Measurements from ENCODE around the gene CCNDBP1.
"Not testable (repeated sequence)": the region's sequence is repeated elsewhere in the genome, so short reads cannot be mapped to it uniquely, and the experiment has no call there.

CCNDBP1 gene

DNA sequence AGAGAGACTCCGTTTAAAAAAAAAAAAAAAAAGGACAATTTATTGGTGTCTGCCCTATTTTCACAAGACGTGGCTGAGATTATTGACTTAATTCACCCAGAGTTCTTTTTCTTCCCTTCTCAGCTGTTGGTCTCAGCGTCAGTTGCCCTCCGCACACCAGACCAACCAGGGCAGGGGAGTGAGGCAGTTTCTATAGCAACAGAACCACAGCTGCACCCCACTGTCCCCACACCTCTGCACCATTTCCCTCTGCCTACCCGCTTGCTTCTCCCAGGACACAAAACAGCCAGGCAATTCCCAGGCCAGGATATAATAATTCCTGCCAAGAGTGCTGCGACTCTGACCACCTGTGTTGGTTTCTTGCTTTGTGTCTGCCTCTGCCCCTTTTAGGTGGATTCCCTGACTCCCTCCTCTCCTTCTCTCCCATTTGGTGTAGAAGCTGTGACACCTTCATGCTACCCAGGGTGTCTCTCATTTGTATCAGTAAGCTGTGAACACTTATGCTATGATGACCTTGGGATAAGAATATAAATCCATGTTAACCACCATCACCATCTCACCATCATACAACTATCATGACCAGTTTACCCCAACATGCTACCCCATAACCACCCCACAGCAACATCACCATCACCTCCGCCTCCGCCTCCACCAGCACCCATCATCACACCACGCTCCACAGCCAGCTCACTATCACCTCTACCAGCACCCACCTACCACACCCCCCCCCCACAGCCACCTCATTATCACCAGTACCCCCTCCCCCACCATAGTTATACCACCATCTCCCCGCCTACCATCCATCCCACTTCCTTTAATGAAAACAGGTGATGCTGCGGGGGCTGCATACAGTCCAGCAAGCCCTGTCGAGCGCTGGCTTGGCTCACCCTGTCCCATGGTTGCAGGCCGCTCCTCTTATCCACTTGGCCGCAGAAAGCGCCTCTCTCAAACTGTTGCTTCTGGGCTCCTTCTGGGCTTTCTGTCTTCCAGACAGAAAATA lies 35.0 kb downstream of the CCNDBP1 start (continued):
- TF ChIP-seq POU6F1 (CRISPR knock-in tag; IDR thresholded peaks at IDR 0.05; ENCODE audit: borderline replicate concordance, low read depth) = no peak
- no peak for TF ChIP-seq PATZ1 (CRISPR knock-in tag; IDR thresholded peaks at IDR 0.05; ENCODE audit: borderline replicate concordance)

DNA sequence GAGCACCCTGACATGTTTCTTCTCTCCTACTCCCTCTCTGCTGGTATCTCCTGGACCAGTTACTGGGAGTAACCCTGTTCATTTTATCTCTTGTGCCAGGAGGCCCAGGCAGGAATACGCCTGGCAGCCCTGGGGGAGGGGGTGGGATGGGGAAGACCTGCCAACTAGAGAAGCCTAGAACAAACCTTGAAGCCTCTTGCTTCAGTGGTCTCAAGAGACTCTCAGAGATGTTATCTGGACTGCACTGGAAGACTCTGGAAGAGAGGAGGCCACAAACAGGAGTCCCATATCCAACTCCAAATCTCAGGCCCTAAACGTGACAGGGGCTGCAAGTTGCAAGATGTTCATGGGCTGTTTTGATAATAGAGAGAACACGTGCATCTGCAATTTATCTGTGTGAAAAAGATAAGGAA lies 35.8 kb downstream of the CCNDBP1 start, which contains the start of gene EPB42:
EPB42 (minus strand) TSS at position 28 of the 413 bp plus-strand sequence. CDS start 193 bp downstream, outside the sequence.
- TF ChIP-seq ZNF8 (CRISPR knock-in tag; IDR thresholded peaks at IDR 0.05) (no peak), ZNF565 (CRISPR knock-in tag; conservative IDR thresholded peaks at IDR 0.05; ENCODE audit: low read depth) (no peak), CSDC2 (CRISPR knock-in tag; IDR thresholded peaks at IDR 0.05) (no peak), BACH2 (CRISPR knock-in tag; IDR thresholded peaks at IDR 0.05; ENCODE audit: borderline replicate concordance) (no peak), ZFP3 (CRISPR knock-in tag; IDR thresholded peaks at IDR 0.05) (no peak), ZNF70 (CRISPR knock-in tag; IDR thresholded peaks at IDR 0.05) (no peak), ESRRG (CRISPR knock-in tag; IDR thresholded peaks at IDR 0.05) (no peak), ZC3H10 (CRISPR knock-in tag; IDR thresholded peaks at IDR 0.05) (no peak), OSR1 (CRISPR knock-in tag; IDR thresholded peaks at IDR 0.05) (no peak), TCF4 (CRISPR knock-in tag; IDR thresholded peaks at IDR 0.05; ENCODE audit: borderline replicate concordance) (no peak)
- ATAC-seq = no peak

DNA sequence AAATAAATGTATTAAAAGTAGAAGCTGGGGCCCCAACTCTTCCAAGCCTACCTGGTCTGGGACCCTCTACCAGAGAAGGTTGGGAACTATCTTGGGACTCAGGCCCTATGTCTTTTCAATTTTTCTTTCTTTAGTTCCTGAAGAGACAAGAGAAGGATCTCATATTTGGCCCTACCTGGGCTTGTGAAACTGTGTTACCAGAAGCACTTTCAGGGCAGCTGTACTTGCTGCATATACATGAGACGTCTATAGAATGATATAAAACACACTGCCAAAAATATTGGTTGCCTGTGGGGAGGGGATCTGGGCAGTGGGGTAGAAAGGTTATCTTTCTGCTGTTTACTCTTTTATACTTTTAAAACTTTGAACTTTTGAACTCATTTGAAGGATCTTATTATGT lies 36.2 kb downstream of the CCNDBP1 start:
- TF ChIP-seq ZC3H10 (CRISPR knock-in tag; IDR thresholded peaks at IDR 0.05) (no peak), RARB (CRISPR knock-in tag; IDR thresholded peaks at IDR 0.05) (no peak), ZNF70 (CRISPR knock-in tag; IDR thresholded peaks at IDR 0.05) (no peak), CSDC2 (CRISPR knock-in tag; IDR thresholded peaks at IDR 0.05) (no peak)
- ATAC-seq = no peak

GRCh38 chr15:43225201-43225949 lies 40.2 kb downstream of the CCNDBP1 start:
- no peak for TF ChIP-seq GLIS3 (CRISPR knock-in tag; IDR thresholded peaks at IDR 0.05)
- no peak for TF ChIP-seq RARB (CRISPR knock-in tag; IDR thresholded peaks at IDR 0.05)
- TF ChIP-seq BACH2 (CRISPR knock-in tag; IDR thresholded peaks at IDR 0.05; ENCODE audit: borderline replicate concordance) = no peak
- TF ChIP-seq TSHZ2 (CRISPR knock-in tag; IDR thresholded peaks at IDR 0.05) = no peak

DNA sequence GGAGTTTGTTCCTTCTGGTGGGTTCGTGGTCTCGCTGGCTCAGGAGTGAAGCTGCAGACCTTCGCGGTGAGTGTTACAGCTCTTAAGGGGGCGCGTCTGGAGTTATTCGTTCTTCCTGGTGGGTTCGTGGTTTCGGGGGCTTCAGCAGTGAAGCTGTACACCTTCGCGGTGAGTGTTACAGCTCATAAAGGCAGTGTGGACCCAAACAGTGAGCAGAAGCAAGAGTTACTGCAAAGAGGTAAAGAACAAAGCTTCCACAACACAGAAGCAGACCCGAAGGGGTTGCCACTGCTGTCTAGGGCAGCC lies 40.7 kb downstream of the CCNDBP1 start:
- not testable (repeated sequence) for ATAC-seq

More at GRCh38 chr15:43225201-43225949, 40.2 kb downstream of the CCNDBP1 start:
- ATAC-seq = peak; percentile 98

Measured in SK-N-SH treated with all-trans-retinoic acid at 6 μM for 48 hours (cell line).